ENCODE measurements around the gene EEF2. TPM values are rescaled to one million over a fixed set of nuclear protein-coding genes. Genes with fewer than 3 reads are reported as not detected.

Gene EEF2
- total RNA-seq = 2,885 and 2,904 TPM in 2 replicates

GRCh38 chr19:3984908-3985642 lies at the start of gene EEF2:
EEF2 (minus strand) TSS chr19:3985463; CDS start chr19:3985380, 83 bp downstream.

GRCh38 chr19:4007021-4007835 lies 22.0 kb upstream of the EEF2 start, which contains the start of gene PIAS4:
PIAS4 (plus strand) TSS chr19:4007736; CDS start chr19:4007761, 25 bp downstream.

DNA sequence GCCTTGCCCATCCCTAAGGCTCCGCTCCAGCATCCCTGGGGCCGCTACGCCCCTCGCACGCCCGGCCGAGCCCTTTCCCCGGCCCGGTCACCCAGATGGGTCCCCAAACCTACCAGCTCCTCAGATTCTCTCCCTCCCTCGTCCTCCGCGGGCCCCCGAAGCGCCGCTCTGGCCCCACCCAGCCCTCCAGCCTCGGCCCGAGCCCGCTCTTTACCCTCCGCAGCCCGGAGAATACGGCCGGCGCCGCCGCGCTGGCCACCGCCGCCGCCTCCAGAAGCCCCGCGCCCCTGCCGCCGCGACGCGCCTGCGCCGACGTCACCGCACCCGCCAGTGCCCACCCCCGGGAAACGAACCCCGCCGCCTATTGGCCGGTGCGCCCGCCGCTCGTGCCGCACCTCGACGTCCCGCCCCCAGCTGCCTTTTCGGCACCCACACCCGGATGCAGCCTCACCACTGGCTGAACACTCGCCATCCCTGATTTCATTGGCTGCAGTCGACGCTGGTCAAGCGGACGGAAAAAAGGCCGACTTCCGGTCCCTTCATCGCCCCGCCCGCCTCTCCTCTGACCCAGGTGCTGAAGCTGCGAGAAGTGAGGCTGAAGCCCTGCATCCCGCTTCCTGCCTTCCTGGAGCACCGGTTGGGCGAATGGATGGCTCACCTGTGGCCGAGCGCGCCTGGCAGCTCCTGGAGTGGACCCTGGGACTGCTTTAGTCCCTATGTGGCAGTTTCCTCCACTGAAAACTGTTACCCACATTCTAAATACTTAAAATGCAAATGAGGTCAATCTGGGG lies 14.3 kb downstream of the EEF2 start, which contains the start of gene DAPK3:
TSS of gene DAPK3 (minus strand) at position 292 of the 791 bp plus-strand sequence. CDS start 1,364 bp downstream, outside the sequence.

DNA sequence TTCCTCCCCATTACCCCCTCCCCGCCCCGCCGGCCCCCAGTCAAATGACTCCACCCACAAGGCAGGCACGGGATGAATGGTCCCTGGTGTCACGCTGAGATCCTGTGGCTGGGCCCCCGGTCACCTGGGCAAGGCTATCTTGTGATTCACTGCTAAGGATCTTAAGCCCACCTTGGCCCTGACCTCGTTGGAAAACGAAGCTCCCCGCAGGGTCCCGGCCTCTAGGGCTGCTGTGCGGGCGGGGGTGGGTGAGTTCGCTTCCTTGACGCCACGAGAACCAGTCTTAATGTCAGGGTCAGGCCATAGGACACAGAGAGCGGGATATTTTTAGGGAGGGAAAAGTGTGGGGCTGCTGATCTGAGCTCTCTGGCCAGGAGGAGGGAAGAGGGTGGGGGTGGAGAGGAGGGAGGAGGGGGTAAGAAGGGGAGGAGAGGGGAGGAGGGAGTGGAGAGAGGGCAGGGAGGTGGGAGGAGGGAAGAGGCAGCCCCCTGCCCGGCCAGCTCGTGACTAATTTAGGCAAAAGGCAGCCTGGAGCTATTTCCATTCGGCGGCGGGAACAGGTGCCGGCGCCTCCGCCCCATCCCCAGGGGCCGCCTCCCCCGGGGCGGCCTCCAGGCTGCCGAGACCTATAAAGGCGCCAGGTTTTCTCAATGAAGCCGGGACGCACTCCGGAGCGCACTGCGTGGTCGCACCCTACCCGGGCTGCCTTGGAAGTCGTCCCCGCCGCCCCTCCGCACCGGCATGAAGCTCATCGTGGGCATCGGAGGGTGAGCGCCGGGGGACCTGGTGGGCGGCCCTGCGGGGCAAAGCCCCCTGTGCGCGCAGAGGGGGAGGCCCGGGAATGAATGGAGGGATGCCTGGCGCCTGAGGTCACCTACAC lies 52.1 kb downstream of the EEF2 start, which contains the start of gene NMRK2:
TSS of gene NMRK2 (plus strand) at position 139 of the 880 bp plus-strand sequence. CDS start at position 742, 603 bp downstream.

Other genes starting within 250 kb of the EEF2 start
- gene APBA3, start 223.8 kb downstream of the EEF2 start, total RNA-seq = 15.6 and 19.4 TPM in 2 replicates
- 43.0 and 53.9 TPM in 2 replicates for gene MRPL54, start 222.8 kb downstream of the EEF2 start, total RNA-seq
- not detected in 2 replicates for gene RAX2, start 213.2 kb downstream of the EEF2 start, total RNA-seq
- gene MATK, start 199.1 kb downstream of the EEF2 start, total RNA-seq = 0.34 and 2.3 TPM in 2 replicates
- 0.09 and 0.43 TPM in 2 replicates for gene ZFR2, start 116.4 kb downstream of the EEF2 start, total RNA-seq
- gene ATCAY, start 104.8 kb downstream of the EEF2 start, total RNA-seq = not detected in 2 replicates
- not detected in 2 replicates for gene NMRK2, start 52.4 kb downstream of the EEF2 start, total RNA-seq
- gene DAPK3, start 14.4 kb downstream of the EEF2 start, total RNA-seq = 121 and 144 TPM in 2 replicates
- 19.0 and 26.6 TPM in 2 replicates for gene PIAS4, start 22.3 kb upstream of the EEF2 start, total RNA-seq
- gene ZBTB7A, start 81.4 kb upstream of the EEF2 start, total RNA-seq = 9.1 and 10.3 TPM in 2 replicates
- 114 and 121 TPM in 2 replicates for gene MAP2K2, start 138.7 kb upstream of the EEF2 start, total RNA-seq
- gene CREB3L3, start 168.2 kb upstream of the EEF2 start, total RNA-seq = not detected in 2 replicates
- gene SIRT6, start 197.1 kb upstream of the EEF2 start, total RNA-seq = 6.1 and 9.0 TPM in 2 replicates
- 0.11 and 0.17 TPM in 2 replicates for gene ANKRD24, start 197.2 kb upstream of the EEF2 start, total RNA-seq
- gene EBI3, start 244.1 kb upstream of the EEF2 start, total RNA-seq = 0.09 and 0.54 TPM in 2 replicates